ENCODE measurements around the gene IL2RG.

Gene IL2RG

DNA sequence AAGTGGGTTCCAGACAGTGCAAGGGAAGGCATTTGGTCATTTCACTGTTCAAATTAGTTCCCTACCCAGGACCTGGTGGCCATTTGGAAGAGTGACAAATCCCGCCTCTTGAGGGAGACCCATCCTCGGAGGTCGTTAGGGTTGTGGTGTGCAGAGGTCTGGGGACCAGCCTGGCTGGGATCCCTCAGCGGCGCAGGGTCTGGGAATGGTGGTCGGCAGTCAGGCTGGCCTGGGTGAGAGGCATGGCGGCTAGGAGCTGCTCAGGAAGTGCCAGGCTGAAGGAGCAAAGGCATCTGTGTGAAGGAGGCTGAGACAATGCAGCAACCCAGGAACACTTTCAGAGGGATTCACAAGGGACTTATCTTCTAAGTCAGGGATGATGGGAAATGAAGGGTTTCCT lies 40.0 kb upstream of the IL2RG start:
- TF ChIP-seq, protein P1, sequence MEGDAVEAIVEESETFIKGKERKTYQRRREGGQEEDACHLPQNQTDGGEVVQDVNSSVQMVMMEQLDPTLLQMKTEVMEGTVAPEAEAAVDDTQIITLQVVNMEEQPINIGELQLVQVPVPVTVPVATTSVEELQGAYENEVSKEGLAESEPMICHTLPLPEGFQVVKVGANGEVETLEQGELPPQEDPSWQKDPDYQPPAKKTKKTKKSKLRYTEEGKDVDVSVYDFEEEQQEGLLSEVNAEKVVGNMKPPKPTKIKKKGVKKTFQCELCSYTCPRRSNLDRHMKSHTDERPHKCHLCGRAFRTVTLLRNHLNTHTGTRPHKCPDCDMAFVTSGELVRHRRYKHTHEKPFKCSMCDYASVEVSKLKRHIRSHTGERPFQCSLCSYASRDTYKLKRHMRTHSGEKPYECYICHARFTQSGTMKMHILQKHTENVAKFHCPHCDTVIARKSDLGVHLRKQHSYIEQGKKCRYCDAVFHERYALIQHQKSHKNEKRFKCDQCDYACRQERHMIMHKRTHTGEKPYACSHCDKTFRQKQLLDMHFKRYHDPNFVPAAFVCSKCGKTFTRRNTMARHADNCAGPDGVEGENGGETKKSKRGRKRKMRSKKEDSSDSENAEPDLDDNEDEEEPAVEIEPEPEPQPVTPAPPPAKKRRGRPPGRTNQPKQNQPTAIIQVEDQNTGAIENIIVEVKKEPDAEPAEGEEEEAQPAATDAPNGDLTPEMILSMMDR (IDR thresholded peaks at IDR 0.05; ENCODE audit: control insufficient read depth, insufficient read depth, low read depth, low read length, missing control alignments) = no peak
- H3K4me3 ChIP-seq (ENCODE audit: control insufficient read depth, low read depth, low read length) = no peak overlapping the region
- no peak for DNase-seq (ENCODE audit: low read depth)

DNA sequence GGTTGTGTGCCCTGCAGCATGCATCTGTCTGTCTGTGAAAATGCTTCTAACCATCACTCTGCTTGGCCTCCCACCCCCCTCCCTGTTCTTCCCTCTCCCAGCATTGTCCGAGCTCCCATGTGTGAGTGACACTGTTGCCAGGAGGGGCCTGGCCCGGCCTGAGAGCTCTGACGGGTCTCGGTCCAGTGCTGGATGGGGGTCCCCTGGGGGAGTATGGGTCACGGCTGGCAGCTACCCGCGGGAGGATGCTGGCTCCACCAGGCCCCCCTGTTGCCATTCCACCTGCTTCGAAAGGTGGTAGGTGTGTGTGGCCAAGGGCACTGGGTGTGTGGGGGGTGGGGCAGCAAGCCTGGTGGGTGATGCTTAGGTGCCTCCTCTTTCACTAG lies 36.9 kb upstream of the IL2RG start:
- no peak for DNase-seq (ENCODE audit: low read depth)
- TF ChIP-seq, protein P1 (IDR thresholded peaks at IDR 0.05; ENCODE audit: control insufficient read depth, insufficient read depth, low read depth, low read length, missing control alignments) = no peak
- H3K4me3 ChIP-seq (ENCODE audit: control insufficient read depth, low read depth, low read length) = no peak overlapping the region

DNA sequence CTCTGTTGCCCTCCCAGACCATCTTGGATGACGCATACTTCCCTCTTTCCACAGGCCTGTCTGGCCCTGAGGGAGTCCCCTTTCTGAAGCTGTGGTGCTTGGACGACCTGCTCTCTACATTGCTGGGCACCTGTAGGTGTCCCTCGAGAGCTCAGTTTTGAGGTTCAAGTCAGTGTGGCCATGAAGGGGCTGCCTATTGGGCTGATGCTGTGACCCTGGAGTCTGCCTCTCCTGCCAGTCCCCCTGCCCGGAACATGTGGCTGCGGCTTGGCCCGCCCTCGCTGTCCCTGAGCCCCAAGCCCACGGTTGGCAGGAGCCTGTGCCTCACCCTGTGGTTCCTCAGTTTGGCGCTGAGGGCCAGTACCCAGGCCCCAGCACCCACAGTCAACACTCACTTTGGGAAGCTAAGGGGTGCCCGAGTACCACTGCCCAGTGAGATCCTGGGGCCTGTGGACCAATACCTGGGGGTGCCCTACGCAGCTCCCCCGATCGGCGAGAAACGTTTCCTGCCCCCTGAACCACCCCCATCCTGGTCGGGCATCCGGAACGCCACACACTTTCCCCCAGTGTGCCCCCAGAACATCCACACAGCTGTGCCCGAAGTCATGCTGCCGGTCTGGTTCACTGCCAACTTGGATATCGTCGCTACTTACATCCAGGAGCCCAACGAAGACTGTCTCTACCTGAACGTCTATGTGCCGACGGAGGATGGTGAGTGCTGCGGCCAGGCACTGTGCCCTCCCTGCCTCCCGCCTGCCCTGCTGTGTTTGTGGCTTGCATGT lies 36.3 kb upstream of the IL2RG start:
- TF ChIP-seq, protein P1 (IDR thresholded peaks at IDR 0.05; ENCODE audit: control insufficient read depth, insufficient read depth, low read depth, low read length, missing control alignments) = no peak
- no peak overlapping the region for H3K4me3 ChIP-seq (ENCODE audit: control insufficient read depth, low read depth, low read length)
- no peak for DNase-seq (ENCODE audit: low read depth)

DNA sequence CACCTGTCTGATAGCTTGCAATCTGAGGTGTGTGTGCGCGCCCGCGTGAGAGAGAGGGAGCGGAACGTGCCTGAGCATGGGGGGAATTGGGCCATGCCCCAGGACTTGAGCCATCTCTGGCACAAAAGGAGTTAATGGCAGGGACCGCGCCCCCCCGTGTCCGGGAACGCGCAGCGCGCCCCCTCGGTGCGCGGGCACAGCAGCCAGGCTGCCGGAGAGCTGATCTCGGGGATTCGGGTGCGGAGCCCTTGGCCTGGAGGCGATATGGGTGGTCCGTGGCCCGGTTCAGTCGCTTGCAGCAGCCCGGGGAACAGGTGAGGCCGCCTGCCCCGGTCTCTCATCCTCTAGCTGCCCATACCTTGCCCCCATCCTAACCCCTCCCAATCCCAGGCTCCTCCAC lies 33.3 kb upstream of the IL2RG start, which contains the start of gene NLGN3:
Gene NLGN3, plus strand, starts transcription at position 191 of the 400 bp plus-strand sequence. CDS start 2,909 bp downstream, outside the sequence.
- no peak within 1 kb of the TSS; the same call in 1 of the 2 replicates for H3K4me3 ChIP-seq (ENCODE audit: control insufficient read depth, low read depth, low read length)
- no peak for DNase-seq (ENCODE audit: low read depth)
- TF ChIP-seq, protein P1 (IDR thresholded peaks at IDR 0.05; ENCODE audit: control insufficient read depth, insufficient read depth, low read depth, low read length, missing control alignments) = no peak

DNA sequence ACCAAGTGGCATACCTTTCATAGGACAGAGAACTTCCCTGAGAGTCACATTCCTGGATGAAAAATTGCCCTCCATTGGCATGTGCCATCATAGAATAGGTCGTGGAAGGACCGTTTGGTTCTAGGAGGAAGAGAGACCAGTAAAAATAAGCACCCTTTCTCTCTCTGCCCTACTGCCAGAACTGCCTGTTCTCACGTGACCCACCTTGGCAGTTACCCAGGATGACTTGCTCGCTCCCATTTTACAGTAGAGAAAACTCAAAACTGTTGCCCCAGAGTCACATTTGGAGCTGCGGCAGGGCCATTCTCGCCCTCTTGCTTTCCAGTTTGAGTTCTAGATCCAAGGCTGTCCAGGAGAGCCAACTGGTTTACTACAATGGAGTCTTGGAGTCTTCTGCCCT lies 32.1 kb upstream of the IL2RG start:
- TF ChIP-seq, protein P1 (IDR thresholded peaks at IDR 0.05; ENCODE audit: control insufficient read depth, insufficient read depth, low read depth, low read length, missing control alignments) = no peak
- H3K4me3 ChIP-seq (ENCODE audit: control insufficient read depth, low read depth, low read length) = no peak overlapping the region
- DNase-seq (ENCODE audit: low read depth) = no peak

DNA sequence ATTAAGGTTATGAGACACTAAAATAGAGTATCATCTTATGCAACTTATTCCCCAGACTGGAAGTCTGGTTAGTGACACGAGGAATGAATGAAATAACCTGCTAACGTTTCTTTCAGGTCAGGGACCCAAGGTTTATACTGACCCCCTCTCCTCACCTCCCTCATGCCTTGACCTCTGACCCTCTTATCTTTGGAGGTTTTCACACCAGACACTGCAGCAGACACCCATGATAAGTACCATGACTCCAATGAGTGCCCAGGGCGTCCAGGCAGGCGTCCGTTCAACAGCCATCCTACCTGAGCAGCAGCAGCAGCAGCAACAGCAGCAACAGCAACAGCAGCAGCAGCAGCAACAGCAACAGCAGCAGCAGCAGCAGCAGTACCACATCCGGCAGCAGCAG lies 29.1 kb upstream of the IL2RG start:
- H3K4me3 ChIP-seq (ENCODE audit: control insufficient read depth, low read depth, low read length) = no peak overlapping the region
- TF ChIP-seq, protein P1 (IDR thresholded peaks at IDR 0.05; ENCODE audit: control insufficient read depth, insufficient read depth, low read depth, low read length, missing control alignments) = no peak
- DNase-seq (ENCODE audit: low read depth) = no peak
